ENCODE measurements around the gene FTL. TPM values are rescaled to one million over a fixed set of nuclear protein-coding genes. Genes with fewer than 3 reads are reported as not detected.
"Not testable (repeated sequence)": the region's sequence is repeated elsewhere in the genome, so short reads cannot be mapped to it uniquely, and the experiment has no call there.

The FTL gene
- polyA plus RNA-seq, 2 of the 4 experiments (the other 2 are of a cell fraction), result 4,743 to 13,930 TPM

DNA sequence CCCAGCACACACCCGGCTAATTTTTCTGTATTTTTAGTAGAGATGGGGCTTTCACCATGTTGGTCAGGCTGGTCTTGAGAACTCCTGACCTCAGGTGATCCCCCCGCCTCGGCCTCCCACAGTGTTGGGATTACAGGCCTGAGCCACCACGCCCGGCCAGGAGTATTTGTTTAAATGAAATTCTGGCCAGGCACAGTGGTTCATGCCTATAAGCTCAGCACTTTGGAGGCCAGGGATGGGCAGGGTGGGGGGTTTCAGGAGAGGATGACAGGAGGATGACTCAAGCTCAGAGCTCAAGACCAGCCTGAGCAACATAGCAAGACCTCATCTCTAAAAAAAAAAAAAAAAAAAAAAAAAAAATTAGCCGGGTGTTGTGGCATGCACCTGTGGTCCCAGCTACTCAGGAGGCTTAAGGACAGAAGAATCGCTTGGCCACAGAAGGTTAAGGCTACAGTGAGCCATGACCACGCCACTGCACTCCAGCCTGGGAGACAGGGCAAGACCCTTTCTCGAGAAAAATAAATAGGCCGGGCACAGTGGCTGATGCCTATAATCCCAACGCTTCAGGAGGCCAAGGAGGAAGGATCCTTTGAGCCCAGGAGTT, 39.8 kb upstream of the FTL start (continued):
- TF ChIP-seq, protein P1, sequence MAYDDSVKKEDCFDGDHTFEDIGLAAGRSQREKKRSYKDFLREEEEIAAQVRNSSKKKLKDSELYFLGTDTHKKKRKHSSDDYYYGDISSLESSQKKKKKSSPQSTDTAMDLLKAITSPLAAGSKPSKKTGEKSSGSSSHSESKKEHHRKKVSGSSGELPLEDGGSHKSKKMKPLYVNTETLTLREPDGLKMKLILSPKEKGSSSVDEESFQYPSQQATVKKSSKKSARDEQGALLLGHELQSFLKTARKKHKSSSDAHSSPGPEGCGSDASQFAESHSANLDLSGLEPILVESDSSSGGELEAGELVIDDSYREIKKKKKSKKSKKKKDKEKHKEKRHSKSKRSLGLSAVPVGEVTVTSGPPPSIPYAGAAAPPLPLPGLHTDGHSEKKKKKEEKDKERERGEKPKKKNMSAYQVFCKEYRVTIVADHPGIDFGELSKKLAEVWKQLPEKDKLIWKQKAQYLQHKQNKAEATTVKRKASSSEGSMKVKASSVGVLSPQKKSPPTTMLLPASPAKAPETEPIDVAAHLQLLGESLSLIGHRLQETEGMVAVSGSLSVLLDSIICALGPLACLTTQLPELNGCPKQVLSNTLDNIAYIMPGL (CRISPR knock-in tag; IDR thresholded peaks at IDR 0.05; ENCODE audit: borderline replicate concordance), result no peak
- no peak for TF ChIP-seq HEYL (CRISPR knock-in tag; IDR thresholded peaks at IDR 0.05)

DNA sequence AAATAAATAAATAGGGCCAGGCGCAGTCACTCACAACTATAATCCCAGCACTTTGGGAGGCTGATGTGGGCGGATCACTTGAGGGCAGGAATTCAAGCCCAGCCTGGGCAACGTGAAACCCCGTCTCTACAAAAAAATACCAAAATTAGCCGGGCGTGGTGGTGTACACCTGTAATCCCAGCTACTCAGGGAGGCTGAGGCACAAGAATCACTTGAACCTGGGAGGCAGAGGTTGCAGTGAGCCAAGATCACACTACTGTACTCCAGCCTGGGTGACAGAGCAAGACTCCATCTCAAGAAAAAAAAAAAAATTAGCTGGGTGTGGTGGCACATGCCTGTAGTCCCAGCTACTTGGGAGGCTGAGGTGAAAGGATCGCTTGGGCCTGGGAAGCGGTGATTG, 39.2 kb upstream of the FTL start:
- not testable (repeated sequence) for DNase-seq (ENCODE audit: low read depth in 1 of 2, low spot score in 1 of 2); H3K9me3 ChIP-seq; FAIRE-seq; H3K4me3 ChIP-seq
- CTCF ChIA-PET, result interaction anchor here (0.6 to 5.9 kb wide), 12 partner anchors 10 to 362 kb away, joined by 3 to 36 read pairs (median 3); partner anchors contain the start of gene HSD17B14
- Histone ChIP-seq H3K27ac (peak overlapping the region; percentile 67 to 85), H3K4me1 (peaks cover 41% of the 10 kb centered on the region), H3K4me2 (peak overlapping the region; percentile 66)
- 82% methylated on average over 8 of the region's 8 CpGs for WGBS (ENCODE audit: missing lambda C conversion rate)
- peak in 1 of 2 experiments; percentile 19; a peak in 3 of 6 replicates for ATAC-seq
- POLR2A ChIA-PET, result interaction anchor here (0.7 to 2.9 kb wide), 10 partner anchors 10 to 82 kb away, joined by 3 to 24 read pairs (median 4); partner anchors contain the start of genes BAX, FTL, NUCB1 and PPP1R15A

DNA sequence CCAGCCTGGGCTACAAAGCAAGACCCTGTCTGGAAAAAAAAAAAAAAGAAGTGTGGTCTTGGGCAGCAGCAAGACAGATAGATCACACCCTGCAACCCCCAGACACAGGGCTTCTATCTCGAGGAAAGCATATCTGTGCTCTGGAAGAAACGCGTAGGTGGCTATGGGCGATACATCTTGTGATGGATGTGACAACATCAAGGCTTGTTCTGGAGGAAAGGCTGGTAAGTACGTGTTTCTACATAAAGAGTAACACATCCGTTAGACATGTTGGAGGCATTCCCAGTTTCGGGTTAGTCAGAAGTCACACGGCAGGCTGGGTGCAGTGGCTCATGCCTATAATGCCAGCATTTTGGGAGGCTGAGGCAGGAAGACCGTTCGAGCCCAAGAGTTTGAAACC, 38.2 kb upstream of the FTL start:
- POLR2A ChIA-PET, result interaction anchor here (0.6 to 2.9 kb wide), 4 partner anchors 35 to 55 kb away, joined by 3 to 24 read pairs (median 9); partner anchors contain the start of gene PPP1R15A
- Histone ChIP-seq H3K4me2 (peak overlapping the region; percentile 66), H3K4me3 (no peak overlapping the region), H3K27ac (peak overlapping the region; percentile 67 to 85), H3K4me1 (peaks cover 41% of the 10 kb centered on the region), H3K9me3 (no peaks in the 10 kb centered on the region)
- WGBS (ENCODE audit: missing lambda C conversion rate), result 4% methylated on average over 10 of the region's 10 CpGs
- DNase-seq (ENCODE audit: low read depth in 1 of 2, low spot score in 1 of 2) (peak; percentile 65 to 87), FAIRE-seq (peak; percentile 43), ATAC-seq (peak; percentile 67 to 84)
- CTCF ChIA-PET, result interaction anchor here (1.0 to 5.9 kb wide), 5 partner anchors 27 to 139 kb away, joined by 3 to 36 read pairs (median 3); partner anchors contain the start of gene HSD17B14
- TF ChIP-seq, protein P2, sequence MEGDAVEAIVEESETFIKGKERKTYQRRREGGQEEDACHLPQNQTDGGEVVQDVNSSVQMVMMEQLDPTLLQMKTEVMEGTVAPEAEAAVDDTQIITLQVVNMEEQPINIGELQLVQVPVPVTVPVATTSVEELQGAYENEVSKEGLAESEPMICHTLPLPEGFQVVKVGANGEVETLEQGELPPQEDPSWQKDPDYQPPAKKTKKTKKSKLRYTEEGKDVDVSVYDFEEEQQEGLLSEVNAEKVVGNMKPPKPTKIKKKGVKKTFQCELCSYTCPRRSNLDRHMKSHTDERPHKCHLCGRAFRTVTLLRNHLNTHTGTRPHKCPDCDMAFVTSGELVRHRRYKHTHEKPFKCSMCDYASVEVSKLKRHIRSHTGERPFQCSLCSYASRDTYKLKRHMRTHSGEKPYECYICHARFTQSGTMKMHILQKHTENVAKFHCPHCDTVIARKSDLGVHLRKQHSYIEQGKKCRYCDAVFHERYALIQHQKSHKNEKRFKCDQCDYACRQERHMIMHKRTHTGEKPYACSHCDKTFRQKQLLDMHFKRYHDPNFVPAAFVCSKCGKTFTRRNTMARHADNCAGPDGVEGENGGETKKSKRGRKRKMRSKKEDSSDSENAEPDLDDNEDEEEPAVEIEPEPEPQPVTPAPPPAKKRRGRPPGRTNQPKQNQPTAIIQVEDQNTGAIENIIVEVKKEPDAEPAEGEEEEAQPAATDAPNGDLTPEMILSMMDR (IDR thresholded peaks at IDR 0.05), result no peak
- TF ChIP-seq JUN (IDR thresholded peaks at IDR 0.05) (no peak; a peak in 1 of 5 replicates), EP300 (IDR thresholded peaks at IDR 0.05) (peak in 1 of 2 experiments; percentile 39; a peak in 1 of 5 replicates), FOSL2 (IDR thresholded peaks at IDR 0.05) (no peak), FOSL2 (CRISPR knock-in tag; IDR thresholded peaks at IDR 0.05) (peak; percentile 64)
- TF ChIP-seq, protein P3, sequence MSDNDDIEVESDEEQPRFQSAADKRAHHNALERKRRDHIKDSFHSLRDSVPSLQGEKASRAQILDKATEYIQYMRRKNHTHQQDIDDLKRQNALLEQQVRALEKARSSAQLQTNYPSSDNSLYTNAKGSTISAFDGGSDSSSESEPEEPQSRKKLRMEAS (IDR thresholded peaks at IDR 0.05), result peak; percentile 59

DNA sequence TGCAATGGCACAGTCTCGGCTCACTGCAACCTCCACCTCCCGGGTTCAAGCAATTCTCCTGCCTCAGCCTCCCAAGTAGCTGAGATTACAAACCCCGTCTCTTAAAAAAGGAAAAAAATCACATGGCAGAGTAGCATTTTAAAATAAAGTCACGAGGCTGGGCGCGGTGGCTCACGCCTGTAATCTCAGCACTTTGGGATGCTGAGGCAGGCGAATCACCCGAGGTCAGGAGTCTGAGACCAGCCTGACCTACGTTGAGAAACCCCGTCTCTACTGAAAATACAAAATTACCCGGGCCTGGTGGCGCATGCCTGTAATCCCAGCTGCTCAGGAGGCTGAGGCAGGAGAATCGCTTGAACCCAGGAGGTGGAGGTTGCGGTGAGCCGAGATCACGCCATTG, 37.4 kb upstream of the FTL start:
- 90% methylated on average over 17 of the region's 17 CpGs for WGBS (ENCODE audit: missing lambda C conversion rate)
- H3K4me3 ChIP-seq; H3K9me3 ChIP-seq; ATAC-seq; FAIRE-seq; DNase-seq (ENCODE audit: low read depth in 1 of 2, low spot score in 1 of 2): not testable (repeated sequence)
- ChIA-PET POLR2A (interaction anchor here (0.6 to 1.3 kb wide), 4 partner anchors 26 to 1007 kb away, joined by 4 to 6 read pairs (median 6); partner anchors contain the start of gene TULP2), CTCF (interaction anchor here (0.6 to 5.9 kb wide), 6 partner anchors 13 to 1996 kb away, joined by 3 to 36 read pairs (median 3); no protein-coding TSS in a partner anchor)
- Histone ChIP-seq H3K4me1 (peaks cover 44% of the 10 kb centered on the region), H3K27ac (peak overlapping the region; percentile 67 to 85), H3K4me2 (peak overlapping the region; percentile 66)
